Measurements from ENCODE around the gene MAVS. TPM values are rescaled to one million over a fixed set of nuclear protein-coding genes. Genes with fewer than 3 reads are reported as not detected.

Gene MAVS
- total RNA-seq, 1 experiment from 2014 or later, result 23.4 TPM

- TF ChIP-seq, protein P1, sequence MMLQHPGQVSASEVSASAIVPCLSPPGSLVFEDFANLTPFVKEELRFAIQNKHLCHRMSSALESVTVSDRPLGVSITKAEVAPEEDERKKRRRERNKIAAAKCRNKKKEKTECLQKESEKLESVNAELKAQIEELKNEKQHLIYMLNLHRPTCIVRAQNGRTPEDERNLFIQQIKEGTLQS (CRISPR knock-in tag; conservative IDR thresholded peaks at IDR 0.05), result no peak
- no peak for TF ChIP-seq MYBL2 (CRISPR knock-in tag; IDR thresholded peaks at IDR 0.05)
Observed at GRCh38 chr20:3803289-3803688, 43.3 kb upstream of the MAVS start (continued).

DNA sequence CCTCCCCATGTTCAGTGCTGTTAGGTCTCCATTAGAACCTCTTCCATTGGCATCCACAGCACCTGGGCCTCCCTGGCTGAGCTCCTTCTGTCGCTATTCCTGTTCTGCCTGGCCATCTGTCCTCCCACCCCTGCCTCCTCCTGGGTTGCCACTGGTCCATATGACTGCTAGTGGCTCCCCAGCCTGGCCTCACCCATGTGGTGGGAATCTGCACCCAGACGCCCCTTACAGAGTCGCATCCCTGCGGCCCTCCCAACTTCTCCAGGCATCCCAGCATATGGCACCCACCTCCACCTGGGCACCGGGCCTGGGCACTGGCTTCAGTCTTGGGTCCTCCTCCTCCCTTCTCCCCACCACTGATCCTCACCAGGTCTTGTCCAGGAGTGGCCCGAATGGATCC, 42.8 kb upstream of the MAVS start:
- ATAC-seq, result no peak
- Mint-ChIP-seq H3K36me3 (peaks cover 49% of the 10 kb centered on the region), H3K9me3 (peaks cover 4% of the 10 kb centered on the region; the same call in 1 of the 2 replicates), H3K27ac (no peak overlapping the region), H3K27me3 (ENCODE audit: low read depth) (peaks cover 6% of the 10 kb centered on the region; the same call in 1 of the 2 replicates), H3K4me3 (no peak overlapping the region), H3K4me1 (peaks cover 43% of the 10 kb centered on the region)
- no peak for TF ChIP-seq RELA (CRISPR knock-in tag; IDR thresholded peaks at IDR 0.05; ENCODE audit: borderline replicate concordance)
- TF ChIP-seq JAZF1 (CRISPR knock-in tag; IDR thresholded peaks at IDR 0.05), result no peak
- no peak for TF ChIP-seq MLX (CRISPR knock-in tag; IDR thresholded peaks at IDR 0.05)
- no peak for TF ChIP-seq MXD4 (CRISPR knock-in tag; IDR thresholded peaks at IDR 0.05; ENCODE audit: borderline replicate concordance)
- TF ChIP-seq NFATC4 (CRISPR knock-in tag; IDR thresholded peaks at IDR 0.05), result no peak
- TF ChIP-seq, protein P2, sequence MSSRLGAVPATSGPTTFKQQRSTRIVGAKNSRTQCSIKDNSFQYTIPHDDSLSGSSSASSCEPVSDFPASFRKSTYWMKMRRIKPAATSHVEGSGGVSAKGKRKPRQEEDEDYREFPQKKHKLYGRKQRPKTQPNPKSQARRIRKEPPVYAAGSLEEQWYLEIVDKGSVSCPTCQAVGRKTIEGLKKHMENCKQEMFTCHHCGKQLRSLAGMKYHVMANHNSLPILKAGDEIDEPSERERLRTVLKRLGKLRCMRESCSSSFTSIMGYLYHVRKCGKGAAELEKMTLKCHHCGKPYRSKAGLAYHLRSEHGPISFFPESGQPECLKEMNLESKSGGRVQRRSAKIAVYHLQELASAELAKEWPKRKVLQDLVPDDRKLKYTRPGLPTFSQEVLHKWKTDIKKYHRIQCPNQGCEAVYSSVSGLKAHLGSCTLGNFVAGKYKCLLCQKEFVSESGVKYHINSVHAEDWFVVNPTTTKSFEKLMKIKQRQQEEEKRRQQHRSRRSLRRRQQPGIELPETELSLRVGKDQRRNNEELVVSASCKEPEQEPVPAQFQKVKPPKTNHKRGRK (CRISPR knock-in tag; IDR thresholded peaks at IDR 0.05; ENCODE audit: borderline replicate concordance), result no peak
- TF ChIP-seq, protein P3, sequence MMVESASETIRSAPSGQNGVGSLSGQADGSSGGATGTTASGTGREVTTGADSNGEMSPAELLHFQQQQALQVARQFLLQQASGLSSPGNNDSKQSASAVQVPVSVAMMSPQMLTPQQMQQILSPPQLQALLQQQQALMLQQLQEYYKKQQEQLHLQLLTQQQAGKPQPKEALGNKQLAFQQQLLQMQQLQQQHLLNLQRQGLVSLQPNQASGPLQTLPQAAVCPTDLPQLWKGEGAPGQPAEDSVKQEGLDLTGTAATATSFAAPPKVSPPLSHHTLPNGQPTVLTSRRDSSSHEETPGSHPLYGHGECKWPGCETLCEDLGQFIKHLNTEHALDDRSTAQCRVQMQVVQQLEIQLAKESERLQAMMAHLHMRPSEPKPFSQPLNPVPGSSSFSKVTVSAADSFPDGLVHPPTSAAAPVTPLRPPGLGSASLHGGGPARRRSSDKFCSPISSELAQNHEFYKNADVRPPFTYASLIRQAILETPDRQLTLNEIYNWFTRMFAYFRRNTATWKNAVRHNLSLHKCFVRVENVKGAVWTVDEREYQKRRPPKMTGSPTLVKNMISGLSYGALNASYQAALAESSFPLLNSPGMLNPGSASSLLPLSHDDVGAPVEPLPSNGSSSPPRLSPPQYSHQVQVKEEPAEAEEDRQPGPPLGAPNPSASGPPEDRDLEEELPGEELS (CRISPR knock-in tag; IDR thresholded peaks at IDR 0.05), result no peak
- TF ChIP-seq, protein P4, sequence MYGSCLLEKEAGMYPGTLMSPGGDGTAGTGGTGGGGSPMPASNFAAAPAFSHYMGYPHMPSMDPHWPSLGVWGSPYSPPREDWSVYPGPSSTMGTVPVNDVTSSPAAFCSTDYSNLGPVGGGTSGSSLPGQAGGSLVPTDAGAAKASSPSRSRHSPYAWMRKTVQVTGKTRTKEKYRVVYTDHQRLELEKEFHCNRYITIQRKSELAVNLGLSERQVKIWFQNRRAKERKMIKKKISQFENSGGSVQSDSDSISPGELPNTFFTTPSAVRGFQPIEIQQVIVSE (CRISPR knock-in tag; IDR thresholded peaks at IDR 0.05; ENCODE audit: borderline replicate concordance), result no peak
- no peak for TF ChIP-seq HMGA2 (CRISPR knock-in tag; IDR thresholded peaks at IDR 0.05)
- TF ChIP-seq ZNF416 (CRISPR knock-in tag; IDR thresholded peaks at IDR 0.05), result no peak
- no peak for TF ChIP-seq SMAD3 (CRISPR knock-in tag; IDR thresholded peaks at IDR 0.05; ENCODE audit: borderline replicate concordance)
- TF ChIP-seq, protein P1 (CRISPR knock-in tag; conservative IDR thresholded peaks at IDR 0.05), result no peak
- DNase-seq (ENCODE audit: low spot score), result no peak
- ChIA-PET CTCF (no interaction called here), POLR2A (no interaction called here)

- Mint-ChIP-seq H3K36me3 (peaks cover 49% of the 10 kb centered on the region), H3K9me3 (peaks cover 4% of the 10 kb centered on the region; the same call in 1 of the 2 replicates), H3K27ac (no peak overlapping the region), H3K27me3 (ENCODE audit: low read depth) (peaks cover 6% of the 10 kb centered on the region; the same call in 1 of the 2 replicates), H3K4me3 (no peak overlapping the region), H3K4me1 (peaks cover 39% of the 10 kb centered on the region)
- DNase-seq (ENCODE audit: low spot score) (no peak), ATAC-seq (no peak)
- CTCF ChIA-PET, result interaction anchor here (1.1 kb wide), 1 partner anchor 14 kb away, joined by 4 read pairs; no protein-coding TSS in a partner anchor
- POLR2A ChIA-PET, result no interaction called here
- TF ChIP-seq NR3C1 (CRISPR knock-in tag; conservative IDR thresholded peaks at IDR 0.05; ENCODE audit: low read depth) (no peak), MYBL2 (CRISPR knock-in tag; IDR thresholded peaks at IDR 0.05) (no peak), RELA (CRISPR knock-in tag; IDR thresholded peaks at IDR 0.05; ENCODE audit: borderline replicate concordance) (no peak), GABPB1 (CRISPR knock-in tag; IDR thresholded peaks at IDR 0.05) (no peak), CBFB (CRISPR knock-in tag; IDR thresholded peaks at IDR 0.05; ENCODE audit: low read depth) (no peak), USF2 (CRISPR knock-in tag; IDR thresholded peaks at IDR 0.05) (no peak), ZNF232 (CRISPR knock-in tag; IDR thresholded peaks at IDR 0.05) (no peak), ZNF263 (CRISPR knock-in tag; IDR thresholded peaks at IDR 0.05; ENCODE audit: low read depth) (no peak), TP53 (CRISPR knock-in tag; IDR thresholded peaks at IDR 0.05) (no peak)
- TF ChIP-seq, protein P5, sequence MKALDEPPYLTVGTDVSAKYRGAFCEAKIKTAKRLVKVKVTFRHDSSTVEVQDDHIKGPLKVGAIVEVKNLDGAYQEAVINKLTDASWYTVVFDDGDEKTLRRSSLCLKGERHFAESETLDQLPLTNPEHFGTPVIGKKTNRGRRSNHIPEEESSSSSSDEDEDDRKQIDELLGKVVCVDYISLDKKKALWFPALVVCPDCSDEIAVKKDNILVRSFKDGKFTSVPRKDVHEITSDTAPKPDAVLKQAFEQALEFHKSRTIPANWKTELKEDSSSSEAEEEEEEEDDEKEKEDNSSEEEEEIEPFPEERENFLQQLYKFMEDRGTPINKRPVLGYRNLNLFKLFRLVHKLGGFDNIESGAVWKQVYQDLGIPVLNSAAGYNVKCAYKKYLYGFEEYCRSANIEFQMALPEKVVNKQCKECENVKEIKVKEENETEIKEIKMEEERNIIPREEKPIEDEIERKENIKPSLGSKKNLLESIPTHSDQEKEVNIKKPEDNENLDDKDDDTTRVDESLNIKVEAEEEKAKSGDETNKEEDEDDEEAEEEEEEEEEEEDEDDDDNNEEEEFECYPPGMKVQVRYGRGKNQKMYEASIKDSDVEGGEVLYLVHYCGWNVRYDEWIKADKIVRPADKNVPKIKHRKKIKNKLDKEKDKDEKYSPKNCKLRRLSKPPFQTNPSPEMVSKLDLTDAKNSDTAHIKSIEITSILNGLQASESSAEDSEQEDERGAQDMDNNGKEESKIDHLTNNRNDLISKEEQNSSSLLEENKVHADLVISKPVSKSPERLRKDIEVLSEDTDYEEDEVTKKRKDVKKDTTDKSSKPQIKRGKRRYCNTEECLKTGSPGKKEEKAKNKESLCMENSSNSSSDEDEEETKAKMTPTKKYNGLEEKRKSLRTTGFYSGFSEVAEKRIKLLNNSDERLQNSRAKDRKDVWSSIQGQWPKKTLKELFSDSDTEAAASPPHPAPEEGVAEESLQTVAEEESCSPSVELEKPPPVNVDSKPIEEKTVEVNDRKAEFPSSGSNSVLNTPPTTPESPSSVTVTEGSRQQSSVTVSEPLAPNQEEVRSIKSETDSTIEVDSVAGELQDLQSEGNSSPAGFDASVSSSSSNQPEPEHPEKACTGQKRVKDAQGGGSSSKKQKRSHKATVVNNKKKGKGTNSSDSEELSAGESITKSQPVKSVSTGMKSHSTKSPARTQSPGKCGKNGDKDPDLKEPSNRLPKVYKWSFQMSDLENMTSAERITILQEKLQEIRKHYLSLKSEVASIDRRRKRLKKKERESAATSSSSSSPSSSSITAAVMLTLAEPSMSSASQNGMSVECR (CRISPR knock-in tag; IDR thresholded peaks at IDR 0.05; ENCODE audit: borderline replicate concordance), result no peak
- TF ChIP-seq, protein P1 (CRISPR knock-in tag; conservative IDR thresholded peaks at IDR 0.05), result no peak
Observed at GRCh38 chr20:3804254-3804751, 42.3 kb upstream of the MAVS start.
